H7 (cell line): ENCODE measurements around the gene C9orf78. TPM values are rescaled to one million over a fixed set of nuclear protein-coding genes. Genes with fewer than 3 reads are reported as not detected.

Experiments
- DNase-seq: peaks from one replicate; pipeline ENCODE4 v3.0.0; 2012
- H3K27me3 ChIP-seq: 2 replicates; pipeline ENCODE4 v1.6.0; 2011; ENCODE audit warnings: mild to moderate bottlenecking, low read length; ENCODE audit not compliant: control insufficient read depth, insufficient read depth
- H3K36me3 ChIP-seq: replicated peaks from 2 replicates; pipeline ENCODE4 v1.5.1; 2011; ENCODE audit warnings: low read length; ENCODE audit not compliant: control insufficient read depth, insufficient read depth
- H3K4me3 ChIP-seq: 2 replicates; pipeline ENCODE4 v1.5.1; 2011; ENCODE audit warnings: low read depth, mild to moderate bottlenecking, control low read depth, low read length, moderate library complexity; ENCODE audit not compliant: insufficient read depth
- total RNA-seq: library from RNA; depleted of rRNA; stranded (reverse); fragments of >200 nt; shearing (Covaris generic); gene quantifications from 2 replicates; pipeline ENCODE4 v1.2.3, GENCODE V29; 2014

Gene C9orf78
- total RNA-seq, 1 experiment from 2014 or later, result 39.7 TPM

GRCh38 chr9:129816501-129817435 is 18.3 kb downstream of the C9orf78 start:
- no peak overlapping the region for H3K4me3 ChIP-seq
- H3K36me3 ChIP-seq, result peaks cover 28% of the 10 kb centered on the region

GRCh38 chr9:129815278-129815677 is 19.8 kb downstream of the C9orf78 start:
- Histone ChIP-seq H3K27me3 (no peaks in the 10 kb centered on the region), H3K36me3 (peaks cover 18% of the 10 kb centered on the region), H3K4me3 (no peak overlapping the region)
- DNase-seq, result no peak

More at GRCh38 chr9:129816501-129817435, 18.3 kb downstream of the C9orf78 start:
- no peak for DNase-seq
- H3K27me3 ChIP-seq, result no peaks in the 10 kb centered on the region

DNA sequence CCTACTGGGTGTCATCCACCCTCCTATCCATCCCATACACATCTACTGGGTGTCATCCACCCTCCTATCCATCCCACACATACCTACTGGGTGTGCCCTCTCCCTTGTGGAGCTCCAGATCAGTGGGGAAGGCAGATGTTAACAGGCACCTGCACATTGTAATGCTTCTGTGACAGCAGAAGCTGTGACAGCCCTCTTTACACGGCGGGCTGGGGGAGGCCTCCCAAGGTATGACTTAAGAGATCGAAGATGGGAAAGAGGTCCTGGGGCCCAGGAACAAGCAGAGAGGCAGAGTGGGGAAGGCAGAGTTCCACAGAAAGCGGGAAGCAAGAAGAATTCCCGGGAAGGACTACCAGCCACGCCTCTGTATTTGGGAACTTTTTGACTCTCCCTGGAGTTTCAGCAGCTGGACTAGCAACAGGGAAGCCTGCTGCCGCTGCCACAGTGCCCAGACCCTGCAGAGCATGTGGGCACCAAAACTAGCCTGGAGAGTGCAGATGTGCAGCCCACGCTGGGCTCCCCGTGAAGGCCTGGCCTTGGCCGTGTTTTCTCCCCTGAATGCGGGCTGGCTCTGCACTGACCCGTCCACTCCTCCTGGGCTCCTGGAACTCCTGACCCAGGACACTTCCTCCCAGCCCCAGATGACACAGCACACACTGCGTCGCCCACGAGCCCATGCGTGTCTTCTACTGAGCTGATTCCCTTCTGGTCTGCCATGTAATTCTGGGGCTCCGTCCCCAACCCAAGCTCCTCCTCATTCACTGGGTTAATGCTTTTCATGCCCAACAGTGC is 20.4 kb downstream of the C9orf78 start:
- no peak for DNase-seq
- Histone ChIP-seq H3K36me3 (peaks cover 18% of the 10 kb centered on the region), H3K4me3 (no peak overlapping the region), H3K27me3 (no peaks in the 10 kb centered on the region)

DNA sequence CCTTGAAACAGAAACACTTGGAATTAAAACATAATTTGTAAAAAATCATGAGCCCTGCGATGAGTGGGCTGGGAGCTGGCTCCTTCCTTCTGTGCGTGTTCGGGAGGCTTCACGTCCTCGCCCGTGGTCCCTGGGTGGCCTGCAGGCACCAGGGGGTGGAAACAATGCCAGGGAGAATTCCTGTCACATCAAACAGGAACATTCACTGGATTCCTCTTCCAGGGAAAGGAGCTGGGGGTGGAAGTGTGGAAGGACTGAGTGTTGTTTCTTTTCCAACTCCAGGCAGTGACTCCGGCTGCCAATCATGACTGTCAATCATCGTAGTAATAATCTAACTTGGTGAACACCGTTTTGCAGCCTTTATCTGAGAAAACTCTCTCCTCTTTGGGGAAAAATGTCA is 21.4 kb downstream of the C9orf78 start:
- DNase-seq, result no peak
- H3K4me3 ChIP-seq, result no peak overlapping the region
- no peaks in the 10 kb centered on the region for H3K27me3 ChIP-seq
- peaks cover 19% of the 10 kb centered on the region for H3K36me3 ChIP-seq

DNA sequence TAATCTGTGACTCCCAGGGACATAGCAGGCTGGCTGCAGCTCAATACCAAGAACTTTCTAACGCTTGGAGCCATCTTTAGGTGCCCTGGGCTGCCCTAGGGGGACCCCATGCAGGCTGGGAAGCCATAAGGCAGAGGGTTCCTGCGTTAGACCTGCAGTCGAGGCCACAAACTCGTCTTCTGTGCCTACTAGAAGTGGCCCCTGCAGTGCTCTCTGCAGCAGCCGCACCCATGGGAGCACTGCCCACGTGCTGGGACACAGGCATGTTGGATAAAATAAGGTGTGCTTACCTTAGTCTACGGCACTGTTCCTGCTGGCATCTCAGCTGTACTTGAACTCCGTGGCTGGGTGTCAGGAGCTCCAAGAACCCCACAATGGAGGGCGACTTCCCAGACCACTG is 22.7 kb downstream of the C9orf78 start:
- no peak for DNase-seq
- no peak overlapping the region for H3K4me3 ChIP-seq
- peaks cover 12% of the 10 kb centered on the region for H3K36me3 ChIP-seq
- no peaks in the 10 kb centered on the region for H3K27me3 ChIP-seq

GRCh38 chr9:129811967-129812363 is 23.1 kb downstream of the C9orf78 start:
- Histone ChIP-seq H3K27me3 (no peaks in the 10 kb centered on the region), H3K4me3 (no peak overlapping the region), H3K36me3 (peaks cover 9% of the 10 kb centered on the region)
- DNase-seq, result no peak

DNA sequence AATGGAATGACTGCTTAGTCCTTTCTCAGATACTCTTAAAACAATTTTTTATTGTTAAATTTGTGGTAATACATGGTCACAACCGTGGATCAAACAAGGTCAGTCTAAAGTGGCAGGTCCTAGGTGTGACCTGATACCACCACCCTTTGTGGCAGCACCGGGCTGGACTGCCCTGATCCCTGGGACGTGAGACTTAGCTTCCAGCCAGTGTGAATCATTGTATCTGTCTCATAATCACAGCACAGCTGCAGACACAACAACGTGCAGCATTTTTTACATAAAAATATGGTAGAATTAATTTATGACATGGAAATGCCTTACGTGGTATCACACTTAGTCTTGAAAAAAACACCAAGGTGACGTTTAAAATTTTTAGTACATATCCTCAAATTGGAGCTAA is 24.3 kb downstream of the C9orf78 start:
- Histone ChIP-seq H3K27me3 (no peaks in the 10 kb centered on the region), H3K36me3 (peaks cover 4% of the 10 kb centered on the region), H3K4me3 (no peak overlapping the region)
- no peak for DNase-seq

DNA sequence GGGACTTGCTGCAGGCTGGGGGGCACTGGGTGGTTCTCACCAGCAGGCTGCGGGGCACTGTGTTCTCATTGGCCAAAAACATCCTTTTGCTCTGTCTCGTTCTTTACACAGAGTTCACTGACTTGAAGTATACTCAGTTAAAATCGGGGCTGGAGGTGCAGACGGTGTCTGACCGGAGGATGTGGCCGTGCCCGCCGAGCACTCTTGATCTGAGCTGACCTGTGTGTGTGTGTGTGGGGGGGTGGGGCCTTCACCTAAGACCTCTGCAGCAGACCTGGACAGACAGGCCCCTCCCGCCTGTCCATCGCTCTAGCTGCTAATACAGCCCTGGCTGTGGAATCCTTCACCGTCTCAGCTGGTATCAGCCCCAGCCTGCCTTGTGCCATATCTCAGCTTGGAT is 25.0 kb downstream of the C9orf78 start:
- no peaks in the 10 kb centered on the region for H3K27me3 ChIP-seq
- no peak overlapping the region for H3K4me3 ChIP-seq
- no peak for DNase-seq
- peaks cover 7% of the 10 kb centered on the region for H3K36me3 ChIP-seq

- peaks cover 7% of the 10 kb centered on the region for H3K36me3 ChIP-seq
- DNase-seq, result no peak
- H3K4me3 ChIP-seq, result no peak overlapping the region
- H3K27me3 ChIP-seq, result no peaks in the 10 kb centered on the region
Measured at GRCh38 chr9:129809346-129809745, 25.7 kb downstream of the C9orf78 start.

DNA sequence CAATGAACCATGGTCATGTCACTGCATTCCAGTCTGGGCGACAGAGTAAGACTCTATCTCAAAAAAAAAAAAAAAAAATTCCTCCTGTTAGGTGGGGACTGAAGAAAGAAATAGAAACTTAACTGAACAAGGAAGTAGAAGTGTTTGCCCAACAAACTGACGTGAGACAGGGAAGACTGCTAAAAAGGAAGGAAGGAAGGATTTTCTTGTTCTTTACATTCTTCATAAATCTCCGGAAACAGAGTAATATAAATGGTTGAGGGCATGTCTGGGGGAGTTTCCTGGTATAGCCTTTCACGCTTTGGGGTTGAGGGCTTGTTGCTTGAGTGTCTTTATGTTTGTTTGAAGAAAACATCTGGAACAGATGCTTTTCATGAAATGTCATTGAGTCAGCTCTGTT is 29.0 kb downstream of the C9orf78 start:
- no peak overlapping the region for H3K4me3 ChIP-seq
- no peak for DNase-seq
- peaks cover 4% of the 10 kb centered on the region for H3K36me3 ChIP-seq
- 0 out of 2 replicates have a peak, but pooled peaks cover 2% of the 10 kb centered on the region for H3K27me3 ChIP-seq

DNA sequence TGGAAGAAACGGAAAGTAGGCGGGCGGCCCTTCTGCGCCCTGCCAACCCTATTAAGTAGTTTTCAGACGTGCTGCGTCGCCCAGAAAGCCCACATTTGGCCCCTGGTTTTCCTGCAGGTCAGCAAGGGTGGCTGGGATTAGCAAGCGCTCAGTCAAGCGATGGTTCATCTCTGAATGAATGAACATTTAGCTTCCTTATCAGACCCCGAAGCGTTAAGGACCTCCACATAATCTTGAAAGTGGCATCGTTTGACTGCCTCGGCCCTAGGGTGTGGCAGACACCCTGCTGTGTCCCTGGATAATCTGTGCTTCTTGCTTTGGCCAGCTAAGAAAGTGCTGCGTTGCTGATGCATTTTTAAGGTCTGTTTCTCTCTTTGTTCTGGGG is 31.4 kb downstream of the C9orf78 start:
- peak overlapping the region; percentile 90 for H3K4me3 ChIP-seq
- peaks cover 3% of the 10 kb centered on the region; the same call in 1 of the 2 replicates for H3K36me3 ChIP-seq
- no peak for DNase-seq
- 0 out of 2 replicates have a peak, but pooled peaks cover 2% of the 10 kb centered on the region for H3K27me3 ChIP-seq

DNA sequence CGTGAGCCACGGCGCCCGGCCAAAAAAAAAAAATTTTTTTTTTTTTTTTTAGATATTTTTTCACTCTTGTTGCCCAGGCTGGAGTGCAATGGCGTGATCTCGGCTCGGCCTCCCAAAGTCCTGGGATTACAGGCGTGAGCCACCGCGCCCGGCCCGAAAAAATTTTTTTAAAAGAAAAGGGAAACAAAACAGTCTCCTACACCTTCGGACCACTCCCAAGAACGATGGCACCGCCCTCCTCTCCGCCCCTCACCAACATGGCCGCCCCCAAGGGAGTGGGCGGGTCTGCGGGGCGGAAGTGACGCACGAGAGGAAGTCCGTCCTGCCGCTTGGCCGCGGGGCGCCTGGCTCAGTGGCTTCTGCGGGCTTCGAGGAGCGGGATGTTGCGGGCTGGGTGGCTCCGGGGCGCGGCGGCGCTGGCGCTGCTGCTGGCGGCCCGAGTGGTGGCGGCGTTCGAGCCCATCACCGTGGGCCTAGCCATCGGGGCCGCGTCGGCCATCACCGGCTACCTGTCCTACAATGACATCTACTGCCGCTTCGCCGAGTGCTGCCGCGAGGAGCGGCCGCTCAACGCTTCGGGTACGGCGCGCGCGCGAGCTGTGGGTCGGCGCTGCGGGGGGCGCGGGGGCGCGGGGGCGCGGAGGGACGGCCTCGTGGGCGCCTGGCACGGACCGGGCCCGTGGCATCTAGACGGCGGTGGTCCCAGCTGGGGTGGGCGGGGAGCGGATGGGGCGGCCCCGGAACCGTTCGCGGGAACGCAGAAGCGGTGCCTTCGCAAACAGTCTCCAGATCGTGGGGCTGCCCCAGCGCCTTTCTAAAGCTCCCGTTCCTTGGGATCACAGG is 32.0 kb downstream of the C9orf78 start, which contains the start of gene TOR1B:
TSS of gene TOR1B (plus strand) at position 352 of the 843 bp plus-strand sequence. CDS start at position 381, 29 bp downstream.
- peak; percentile 96 for DNase-seq
- Histone ChIP-seq H3K27me3 (0 out of 2 replicates have a peak, but pooled peaks cover 2% of the 10 kb centered on the region), H3K4me3 (peak within 1 kb of the TSS; percentile 90), H3K36me3 (peaks cover 3% of the 10 kb centered on the region; the same call in 1 of the 2 replicates)

GRCh38 chr9:129801504-129801903 is 33.6 kb downstream of the C9orf78 start:
- Histone ChIP-seq H3K36me3 (peaks cover 3% of the 10 kb centered on the region; the same call in 1 of the 2 replicates), H3K4me3 (no peak overlapping the region), H3K27me3 (0 out of 2 replicates have a peak, but pooled peaks cover 2% of the 10 kb centered on the region)
- DNase-seq, result no peak

DNA sequence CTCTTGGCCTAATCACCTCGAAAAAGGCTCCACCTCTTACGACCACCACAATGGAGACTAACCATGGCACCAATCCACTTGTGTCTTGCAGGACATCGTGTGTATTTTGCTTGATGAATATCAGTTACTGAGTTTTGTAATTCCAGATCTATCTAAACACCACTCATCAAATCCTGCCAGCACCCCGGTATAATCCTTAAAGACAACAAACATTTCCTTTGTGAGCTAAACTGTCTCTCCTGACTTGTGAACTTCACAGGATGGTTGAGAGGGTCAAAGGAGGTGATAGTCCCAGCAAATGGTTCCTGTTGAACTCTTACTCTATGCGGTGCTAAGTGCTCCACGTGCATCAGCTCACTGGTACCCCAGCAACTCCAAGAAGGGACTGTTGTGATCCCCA is 36.1 kb downstream of the C9orf78 start:
- DNase-seq, result no peak
- Histone ChIP-seq H3K36me3 (no peaks in the 10 kb centered on the region), H3K4me3 (no peak overlapping the region), H3K27me3 (0 out of 2 replicates have a peak, but pooled peaks cover 2% of the 10 kb centered on the region)
